H9 (cell line): ENCODE results near the gene PARD3. TPM values are rescaled to one million over a fixed set of nuclear protein-coding genes. Genes with fewer than 3 reads are reported as not detected.

ENCODE experiments used
- DNase-seq: peaks from one replicate; pipeline ENCODE4 v3.0.0-alpha.2; 2017
- H2AFZ ChIP-seq: one replicate; pipeline ENCODE4 v1.6.1; 2013; ENCODE audit warnings: mild to moderate bottlenecking, low read length, control low read depth, moderate library complexity
- H2AK5ac ChIP-seq: 2 replicates; pipeline ENCODE4 v1.6.1; 2013; ENCODE audit warnings: low read length, control low read depth, mixed read lengths; ENCODE audit not compliant: insufficient read length
- H2BK120ac ChIP-seq: one replicate; pipeline ENCODE4 v1.6.1; 2013; ENCODE audit warnings: low read depth, mild to moderate bottlenecking, low read length, control low read depth, inconsistent platforms; ENCODE audit not compliant: poor library complexity, severe bottlenecking
- H2BK12ac ChIP-seq: 2 replicates; pipeline ENCODE4 v1.6.1; 2013; ENCODE audit warnings: low read length, control low read depth, mixed read lengths, low read depth; ENCODE audit not compliant: insufficient read length
- H2BK15ac ChIP-seq: 2 replicates; pipeline ENCODE4 v1.6.1; 2013; ENCODE audit warnings: low read depth, low read length, control low read depth
- H2BK20ac ChIP-seq: one replicate; pipeline ENCODE4 v1.6.1; 2013; ENCODE audit warnings: low read depth, mild to moderate bottlenecking, low read length, control low read depth, inconsistent platforms; ENCODE audit not compliant: poor library complexity, severe bottlenecking
- H2BK5ac ChIP-seq: 2 replicates; pipeline ENCODE4 v1.6.1; 2013; ENCODE audit warnings: low read length, control low read depth, mixed read lengths; ENCODE audit not compliant: insufficient read length
- H3K14ac ChIP-seq: 2 replicates; pipeline ENCODE4 v1.6.1; 2013; ENCODE audit warnings: low read length, control low read depth; ENCODE audit not compliant: insufficient read depth
- H3K18ac ChIP-seq: 2 replicates; pipeline ENCODE4 v1.6.1; 2013; ENCODE audit warnings: low read depth, mild to moderate bottlenecking, mixed read lengths, low read length, control low read depth; ENCODE audit not compliant: insufficient read length
- H3K23ac ChIP-seq: 2 replicates; pipeline ENCODE4 v1.6.1; 2013; ENCODE audit warnings: low read length, control low read depth, mixed read lengths, low read depth; ENCODE audit not compliant: insufficient read length
- H3K23me2 ChIP-seq: 2 replicates; pipeline ENCODE4 v1.6.1; 2013; ENCODE audit warnings: low read depth, mild to moderate bottlenecking, mixed read lengths, low read length, control low read depth; ENCODE audit not compliant: insufficient read length, poor library complexity, severe bottlenecking
- H3K27ac ChIP-seq: 2 replicates; pipeline ENCODE4 v1.5.1; 2013; ENCODE audit warnings: low read length, control low read depth, mixed read lengths, low read depth; ENCODE audit not compliant: insufficient read length
- H3K27me3 ChIP-seq: 2 replicates; pipeline ENCODE4 v1.6.1; 2013; ENCODE audit warnings: low read length, control low read depth, inconsistent platforms; ENCODE audit not compliant: insufficient read depth
- H3K4ac ChIP-seq: 2 replicates; pipeline ENCODE4 v1.6.1; 2013; ENCODE audit warnings: low read depth, mild to moderate bottlenecking, control low read depth, inconsistent platforms, low read length, moderate library complexity
- H3K4me1 ChIP-seq: 2 replicates; pipeline ENCODE4 v1.6.1; 2013; ENCODE audit warnings: low read length, control low read depth, inconsistent platforms; ENCODE audit not compliant: insufficient read depth
- H3K4me2 ChIP-seq: 2 replicates; pipeline ENCODE4 v1.6.1; 2013; ENCODE audit warnings: low read length, control low read depth, mixed read lengths; ENCODE audit not compliant: insufficient read length, insufficient read depth
- H3K56ac ChIP-seq: 2 replicates; pipeline ENCODE4 v1.6.1; 2013; ENCODE audit warnings: low read depth, mild to moderate bottlenecking, mixed read lengths, low read length, control low read depth; ENCODE audit not compliant: insufficient read length
- H3K79me1 ChIP-seq: 2 replicates; pipeline ENCODE4 v1.6.1; 2013; ENCODE audit warnings: low read depth, mild to moderate bottlenecking, moderate library complexity, low read length, control low read depth, inconsistent platforms; ENCODE audit not compliant: insufficient read depth, poor library complexity, severe bottlenecking
- H3K79me2 ChIP-seq: 2 replicates; pipeline ENCODE4 v1.6.1; 2013; ENCODE audit warnings: low read length, control low read depth, inconsistent platforms; ENCODE audit not compliant: insufficient read depth
- H3K9ac ChIP-seq: 2 replicates; pipeline ENCODE4 v1.6.1; 2013; ENCODE audit warnings: low read length, control low read depth, mixed read lengths; ENCODE audit not compliant: insufficient read length; ENCODE audit errors: extremely low read depth
- H3K9me3 ChIP-seq: one replicate; pipeline ENCODE4 v1.6.1; 2013; ENCODE audit warnings: low read depth, low read length, inconsistent platforms; ENCODE audit not compliant: control insufficient read depth
- H3T11ph ChIP-seq: one replicate; pipeline ENCODE4 v1.6.1; 2013; ENCODE audit warnings: mild to moderate bottlenecking, low read length, control low read depth, inconsistent platforms
- H4K20me1 ChIP-seq: one replicate; pipeline ENCODE4 v1.6.1; 2013; ENCODE audit not compliant: control insufficient read depth, insufficient read length, insufficient read depth
- H4K5ac ChIP-seq: 2 replicates; pipeline ENCODE4 v1.6.1; 2013; ENCODE audit warnings: low read depth, mild to moderate bottlenecking, mixed read lengths, low read length, control low read depth; ENCODE audit not compliant: insufficient read length
- H4K8ac ChIP-seq: replicated peaks from 2 replicates; pipeline ENCODE4 v1.6.1; 2013; ENCODE audit warnings: low read length, control low read depth, mixed read lengths, low read depth; ENCODE audit not compliant: insufficient read length
- H4K91ac ChIP-seq: 2 replicates; pipeline ENCODE4 v1.6.1; 2013; ENCODE audit warnings: low read depth, mild to moderate bottlenecking, moderate library complexity, mixed read lengths, low read length, control low read depth; ENCODE audit not compliant: insufficient read length
- H3K27ac Mint-ChIP-seq, 3 experiments: 2 replicates in 2 of 3; 3 replicates in 1 of 3; pipeline ENCODE4 v1.8.0; 2020 to 2021; ENCODE audit warnings: mixed read lengths in 3 of 3, mild to moderate bottlenecking in 1 of 3, moderate library complexity in 1 of 3
- H3K27me3 Mint-ChIP-seq: 2 replicates; pipeline ENCODE4 v1.8.0; 2021; ENCODE audit warnings: low read depth, mild to moderate bottlenecking, moderate library complexity, mixed read lengths
- H3K36me3 Mint-ChIP-seq, 3 experiments: 2 replicates in 2 of 3; 3 replicates in 1 of 3; pipeline ENCODE4 v1.8.0; 2020 to 2021; ENCODE audit warnings: low read depth in 3 of 3, mixed read lengths in 3 of 3; ENCODE audit not compliant: insufficient read depth in 1 of 3
- H3K4me1 Mint-ChIP-seq, 2 experiments: 2 replicates each; pipeline ENCODE4 v1.8.0; 2020; ENCODE audit warnings: mixed read lengths in 2 of 2
- H3K4me3 Mint-ChIP-seq, 2 experiments: 2 replicates in 1 of 2; 3 replicates in 1 of 2; pipeline ENCODE4 v1.8.0; 2020 to 2021; ENCODE audit warnings: mild to moderate bottlenecking in 2 of 2, mixed read lengths in 2 of 2, moderate library complexity in 1 of 2
- H3K9me3 Mint-ChIP-seq, 2 experiments: 2 replicates in 1 of 2; 3 replicates in 1 of 2; pipeline ENCODE4 v1.8.0; 2020; ENCODE audit warnings: mild to moderate bottlenecking in 2 of 2, mixed read lengths in 2 of 2, moderate library complexity in 1 of 2
- WGBS: extraction: QIAGEN DNeasy Blood & Tissue Kit; methylation state at CpG from one replicate; pipeline ENCODE4 v1.1.7; 2013; ENCODE audit warnings: missing lambda C conversion rate, low lambda C conversion rate, mixed read lengths; ENCODE audit not compliant: insufficient read length; ENCODE audit errors: extremely low coverage; 5-methylcytosine and 5-hydroxymethylcytosine counted together
- total RNA-seq: library from RNA; stranded (reverse); gene quantifications from 2 replicates; pipeline ENCODE4 v1.2.1, GENCODE V29; 2021
- TF ChIP-seq, protein P1 (sequence below): fragments of 200-600 bp; sonication (generic); conservative IDR thresholded peaks from 3 replicates; pipeline ENCODE4 v1.8.0; 2021; ENCODE audit warnings: antibody characterized with exemption, mild to moderate bottlenecking

Gene PARD3
- total RNA-seq, 1 experiment from 2014 or later = 44.7 TPM

- Histone ChIP-seq H3K56ac (no peak overlapping the region), H2AFZ (no peak overlapping the region), H3K9ac (no peak overlapping the region), H2BK20ac (no peak overlapping the region), H3K23ac (no peak overlapping the region), H3K9me3 (no peaks in the 10 kb centered on the region), H2BK5ac (no peak overlapping the region), H3K14ac (no peak overlapping the region), H2BK120ac (no peak overlapping the region), H4K5ac (no peak overlapping the region), H3K79me1 (no peaks in the 10 kb centered on the region), H3K23me2 (no peaks in the 10 kb centered on the region), H3K4ac (no peak overlapping the region), H3K27ac (no peak overlapping the region), H3T11ph (no peak overlapping the region), H2BK15ac (no peak overlapping the region), H4K8ac (no peak overlapping the region), H2BK12ac (no peak overlapping the region), H3K18ac (no peak overlapping the region), H2AK5ac (no peak overlapping the region), H3K4me2 (no peak overlapping the region), H4K20me1 (no peaks in the 10 kb centered on the region), H4K91ac (no peak overlapping the region), H3K4me1 (no peaks in the 10 kb centered on the region), H3K27me3 (no peaks in the 10 kb centered on the region), H3K79me2 (no peaks in the 10 kb centered on the region)
- no peak overlapping the region for H3K4me3 Mint-ChIP-seq
- H3K4me1 Mint-ChIP-seq = peaks cover 0 to 3% of the 10 kb centered on the region in 2 experiments; a peak in 1 of 4 replicates
- TF ChIP-seq, protein P1, sequence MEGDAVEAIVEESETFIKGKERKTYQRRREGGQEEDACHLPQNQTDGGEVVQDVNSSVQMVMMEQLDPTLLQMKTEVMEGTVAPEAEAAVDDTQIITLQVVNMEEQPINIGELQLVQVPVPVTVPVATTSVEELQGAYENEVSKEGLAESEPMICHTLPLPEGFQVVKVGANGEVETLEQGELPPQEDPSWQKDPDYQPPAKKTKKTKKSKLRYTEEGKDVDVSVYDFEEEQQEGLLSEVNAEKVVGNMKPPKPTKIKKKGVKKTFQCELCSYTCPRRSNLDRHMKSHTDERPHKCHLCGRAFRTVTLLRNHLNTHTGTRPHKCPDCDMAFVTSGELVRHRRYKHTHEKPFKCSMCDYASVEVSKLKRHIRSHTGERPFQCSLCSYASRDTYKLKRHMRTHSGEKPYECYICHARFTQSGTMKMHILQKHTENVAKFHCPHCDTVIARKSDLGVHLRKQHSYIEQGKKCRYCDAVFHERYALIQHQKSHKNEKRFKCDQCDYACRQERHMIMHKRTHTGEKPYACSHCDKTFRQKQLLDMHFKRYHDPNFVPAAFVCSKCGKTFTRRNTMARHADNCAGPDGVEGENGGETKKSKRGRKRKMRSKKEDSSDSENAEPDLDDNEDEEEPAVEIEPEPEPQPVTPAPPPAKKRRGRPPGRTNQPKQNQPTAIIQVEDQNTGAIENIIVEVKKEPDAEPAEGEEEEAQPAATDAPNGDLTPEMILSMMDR = no peak
- H3K9me3 Mint-ChIP-seq = no peaks in the 10 kb centered on the region
- H3K27ac Mint-ChIP-seq = no peak overlapping the region
- no peaks in the 10 kb centered on the region for H3K27me3 Mint-ChIP-seq
- peaks cover 0 to 1% (median 0%) of the 10 kb centered on the region in 3 experiments; a peak in 4 of 7 replicates for H3K36me3 Mint-ChIP-seq
- DNase-seq = no peak
- WGBS = no CpG with 5 or more reads among the region's 3 CpGs
Observed at GRCh38 chr10:34464000-34464399, 351.1 kb downstream of the PARD3 start.
